Suprapubic skin (tissue), 4 donors: Measurements from ENCODE around the gene ZNF652. TPM values are rescaled to one million over a fixed set of nuclear protein-coding genes. Genes with fewer than 3 reads are reported as not detected.

ENCODE experiments used
- DNase-seq, 2 donors: peaks; one replicate each; pipeline ENCODE4 v3.0.0-alpha.2; 2019; ENCODE audit warnings: low spot score in 2 of 2
- H3K27ac ChIP-seq: fragments of 200-600 bp; sonication (generic); one replicate; pipeline ENCODE4 v1.5.1; 2019
- H3K27me3 ChIP-seq: fragments of 200-600 bp; sonication (generic); one replicate; pipeline ENCODE4 v1.5.1; 2019
- H3K36me3 ChIP-seq: fragments of 200-600 bp; sonication (generic); one replicate; pipeline ENCODE4 v1.5.1; 2019
- H3K4me1 ChIP-seq: fragments of 200-600 bp; sonication (generic); one replicate; pipeline ENCODE4 v1.5.1; 2019
- H3K4me3 ChIP-seq: fragments of 200-600 bp; sonication (generic); one replicate; pipeline ENCODE4 v1.5.1; 2019; ENCODE audit warnings: mild to moderate bottlenecking
- H3K9me3 ChIP-seq: fragments of 200-600 bp; sonication (generic); one replicate; pipeline ENCODE4 v1.5.1; 2019
- EP300 ChIP-seq: sonication (generic); formaldehyde crosslinking; IDR thresholded peaks from one replicate; pipeline ENCODE4 v1.6.1; 2017; ENCODE audit warnings: antibody characterized with exemption
- POLR2A ChIP-seq, 2 donors: fragments of 450-650 bp; IDR thresholded peaks; one replicate each; pipeline ENCODE4 v1.6.1; 2017; ENCODE audit warnings: antibody characterized with exemption in 2 of 2, mild to moderate bottlenecking in 2 of 2, moderate library complexity in 2 of 2
- POLR2AphosphoS5 ChIP-seq, 3 donors: sonication (generic); formaldehyde crosslinking; IDR thresholded peaks; one replicate each; pipeline ENCODE4 v1.6.1; 2017; ENCODE audit warnings: antibody characterized with exemption in 3 of 3
- WGBS: methylation state at CpG from one replicate; pipeline ENCODE4 v1.1.5; 2018; 5-methylcytosine and 5-hydroxymethylcytosine counted together
- total RNA-seq, 4 donors: library from RNA; depleted of rRNA; stranded (reverse); fragments of >200 nt; gene quantifications; one replicate each; pipeline ENCODE4 v1.1.0, GENCODE V29; 2016
- TF ChIP-seq, protein P1 (sequence below), 2 donors: fragments of 200-600 bp in 1 of 2; fragments of 450-650 bp in 1 of 2; sonication (generic) in 1 of 2; IDR thresholded peaks; one replicate each; pipeline ENCODE4 v1.5.1; 2016 to 2019; ENCODE audit warnings: antibody characterized with exemption in 2 of 2, mild to moderate bottlenecking in 1 of 2, moderate library complexity in 1 of 2

The ZNF652 gene
- total RNA-seq, 4 donors from 2014 or later = 76.6 to 148 (median 83.2) TPM

DNA sequence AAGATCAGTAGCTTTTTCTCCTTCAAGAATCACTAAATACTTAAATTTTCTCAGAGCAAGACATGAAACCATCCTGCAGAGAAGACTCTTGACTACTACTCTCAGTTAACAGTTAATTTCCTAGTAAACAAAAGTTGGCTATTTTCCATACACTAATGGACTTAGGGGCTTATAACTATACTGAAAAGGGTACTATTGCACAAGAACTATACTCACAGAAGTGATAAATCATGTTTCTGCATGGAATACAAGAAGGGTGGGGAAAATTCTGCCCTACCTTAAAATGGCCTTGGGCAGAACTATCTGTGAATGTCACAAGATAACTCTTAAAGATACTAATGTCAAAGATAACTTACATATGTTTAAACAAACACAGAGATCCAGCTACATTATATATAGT lies 12.5 kb downstream of the ZNF652 start:
- no peak for DNase-seq
- Histone ChIP-seq H3K36me3 (no peaks in the 10 kb centered on the region), H3K27me3 (no peaks in the 10 kb centered on the region), H3K4me1 (peaks cover 22% of the 10 kb centered on the region), H3K27ac (no peak overlapping the region), H3K4me3 (no peak overlapping the region), H3K9me3 (no peaks in the 10 kb centered on the region)
- TF ChIP-seq EP300 (no peak), POLR2A (IDR thresholded peaks at IDR 0.05) (no peak), POLR2AphosphoS5 (IDR thresholded peaks at IDR 0.05) (no peak)
- TF ChIP-seq, protein P1, sequence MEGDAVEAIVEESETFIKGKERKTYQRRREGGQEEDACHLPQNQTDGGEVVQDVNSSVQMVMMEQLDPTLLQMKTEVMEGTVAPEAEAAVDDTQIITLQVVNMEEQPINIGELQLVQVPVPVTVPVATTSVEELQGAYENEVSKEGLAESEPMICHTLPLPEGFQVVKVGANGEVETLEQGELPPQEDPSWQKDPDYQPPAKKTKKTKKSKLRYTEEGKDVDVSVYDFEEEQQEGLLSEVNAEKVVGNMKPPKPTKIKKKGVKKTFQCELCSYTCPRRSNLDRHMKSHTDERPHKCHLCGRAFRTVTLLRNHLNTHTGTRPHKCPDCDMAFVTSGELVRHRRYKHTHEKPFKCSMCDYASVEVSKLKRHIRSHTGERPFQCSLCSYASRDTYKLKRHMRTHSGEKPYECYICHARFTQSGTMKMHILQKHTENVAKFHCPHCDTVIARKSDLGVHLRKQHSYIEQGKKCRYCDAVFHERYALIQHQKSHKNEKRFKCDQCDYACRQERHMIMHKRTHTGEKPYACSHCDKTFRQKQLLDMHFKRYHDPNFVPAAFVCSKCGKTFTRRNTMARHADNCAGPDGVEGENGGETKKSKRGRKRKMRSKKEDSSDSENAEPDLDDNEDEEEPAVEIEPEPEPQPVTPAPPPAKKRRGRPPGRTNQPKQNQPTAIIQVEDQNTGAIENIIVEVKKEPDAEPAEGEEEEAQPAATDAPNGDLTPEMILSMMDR (IDR thresholded peaks at IDR 0.05) = no peak

GRCh38 chr17:49344914-49345313 lies 17.1 kb downstream of the ZNF652 start:
- TF ChIP-seq POLR2AphosphoS5 (IDR thresholded peaks at IDR 0.05) (no peak), EP300 (no peak), POLR2A (IDR thresholded peaks at IDR 0.05) (no peak)
- TF ChIP-seq, protein P1 (IDR thresholded peaks at IDR 0.05) = no peak
- Histone ChIP-seq H3K27ac (no peak overlapping the region), H3K27me3 (no peaks in the 10 kb centered on the region), H3K4me1 (peaks cover 23% of the 10 kb centered on the region), H3K9me3 (no peaks in the 10 kb centered on the region), H3K4me3 (no peak overlapping the region), H3K36me3 (no peaks in the 10 kb centered on the region)
- no peak for DNase-seq
- 67% methylated on average over 5 of the region's 5 CpGs for WGBS

DNA sequence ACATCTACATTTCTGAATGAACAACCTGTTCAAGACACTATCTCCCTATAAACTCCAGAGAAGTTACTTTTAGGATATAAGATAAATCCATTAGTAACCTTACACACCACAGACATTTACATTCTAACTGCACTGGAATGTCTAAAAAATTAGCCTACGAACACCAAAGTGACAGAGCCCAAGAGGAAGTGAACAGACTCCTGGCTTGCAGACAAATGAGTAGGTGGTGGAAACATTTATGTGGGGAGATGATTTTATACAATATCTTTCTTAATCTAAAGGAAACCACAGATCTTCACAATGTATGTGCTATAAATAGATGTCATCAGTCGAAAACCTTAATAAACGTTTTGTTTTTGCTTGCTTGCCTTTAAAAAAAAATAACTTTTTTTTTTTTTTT lies 18.8 kb downstream of the ZNF652 start:
- 34% methylated on average over 3 of the region's 3 CpGs for WGBS
- no peak overlapping the region for H3K27ac ChIP-seq

GRCh38 chr17:49342575-49342936 lies 19.5 kb downstream of the ZNF652 start:
- Histone ChIP-seq H3K4me3 (no peak overlapping the region), H3K27me3 (no peaks in the 10 kb centered on the region), H3K9me3 (no peaks in the 10 kb centered on the region), H3K4me1 (peaks cover 25% of the 10 kb centered on the region), H3K36me3 (no peaks in the 10 kb centered on the region), H3K27ac (no peak overlapping the region)
- DNase-seq = no peak
- TF ChIP-seq POLR2AphosphoS5 (IDR thresholded peaks at IDR 0.05) (no peak), EP300 (no peak), POLR2A (IDR thresholded peaks at IDR 0.05) (no peak)
- TF ChIP-seq, protein P1 (IDR thresholded peaks at IDR 0.05) = no peak
- WGBS = 23% methylated on average over 1 of the region's 1 CpG

More for the DNA sequence above, 18.8 kb downstream of the ZNF652 start:
- TF ChIP-seq, protein P1 (IDR thresholded peaks at IDR 0.05) = no peak
- TF ChIP-seq EP300 (no peak), POLR2A (IDR thresholded peaks at IDR 0.05) (no peak), POLR2AphosphoS5 (IDR thresholded peaks at IDR 0.05) (no peak)
- Histone ChIP-seq H3K27me3 (no peaks in the 10 kb centered on the region), H3K4me3 (no peak overlapping the region), H3K4me1 (peaks cover 19% of the 10 kb centered on the region), H3K36me3 (no peaks in the 10 kb centered on the region), H3K9me3 (no peaks in the 10 kb centered on the region)
- DNase-seq = no peak

GRCh38 chr17:49341356-49341755 lies 20.7 kb downstream of the ZNF652 start:
- no peak overlapping the region for H3K4me3 ChIP-seq
- H3K9me3 ChIP-seq = no peaks in the 10 kb centered on the region
- peaks cover 25% of the 10 kb centered on the region for H3K4me1 ChIP-seq
- no peaks in the 10 kb centered on the region for H3K27me3 ChIP-seq
- no peak overlapping the region for H3K27ac ChIP-seq
- TF ChIP-seq, protein P1 (IDR thresholded peaks at IDR 0.05) = no peak
- TF ChIP-seq POLR2A (IDR thresholded peaks at IDR 0.05) (no peak), EP300 (no peak), POLR2AphosphoS5 (IDR thresholded peaks at IDR 0.05) (no peak)
- DNase-seq = no peak
- 44% methylated on average over 5 of the region's 5 CpGs for WGBS
- H3K36me3 ChIP-seq = no peaks in the 10 kb centered on the region
